Forelimb muscle (tissue), 1 donor: ENCODE results near the gene KAT5. TPM values are rescaled to one million over a fixed set of nuclear protein-coding genes. Genes with fewer than 3 reads are reported as not detected.
"Not testable (repeated sequence)": the region's sequence is repeated elsewhere in the genome, so short reads cannot be mapped to it uniquely, and the experiment has no call there.

ENCODE experiments used
- DNase-seq: peaks from one replicate; pipeline ENCODE4 v3.0.0-alpha.2; 2013; ENCODE audit warnings: low read depth
- polyA plus RNA-seq: library from polyadenylated mRNA; unstranded; fragments of 120-200 nt; gene quantifications from one replicate; pipeline ENCODE4 v1.2.1, GENCODE V29; 2013; ENCODE audit not compliant: insufficient read length

KAT5 gene
- 38.0 TPM for polyA plus RNA-seq

DNA sequence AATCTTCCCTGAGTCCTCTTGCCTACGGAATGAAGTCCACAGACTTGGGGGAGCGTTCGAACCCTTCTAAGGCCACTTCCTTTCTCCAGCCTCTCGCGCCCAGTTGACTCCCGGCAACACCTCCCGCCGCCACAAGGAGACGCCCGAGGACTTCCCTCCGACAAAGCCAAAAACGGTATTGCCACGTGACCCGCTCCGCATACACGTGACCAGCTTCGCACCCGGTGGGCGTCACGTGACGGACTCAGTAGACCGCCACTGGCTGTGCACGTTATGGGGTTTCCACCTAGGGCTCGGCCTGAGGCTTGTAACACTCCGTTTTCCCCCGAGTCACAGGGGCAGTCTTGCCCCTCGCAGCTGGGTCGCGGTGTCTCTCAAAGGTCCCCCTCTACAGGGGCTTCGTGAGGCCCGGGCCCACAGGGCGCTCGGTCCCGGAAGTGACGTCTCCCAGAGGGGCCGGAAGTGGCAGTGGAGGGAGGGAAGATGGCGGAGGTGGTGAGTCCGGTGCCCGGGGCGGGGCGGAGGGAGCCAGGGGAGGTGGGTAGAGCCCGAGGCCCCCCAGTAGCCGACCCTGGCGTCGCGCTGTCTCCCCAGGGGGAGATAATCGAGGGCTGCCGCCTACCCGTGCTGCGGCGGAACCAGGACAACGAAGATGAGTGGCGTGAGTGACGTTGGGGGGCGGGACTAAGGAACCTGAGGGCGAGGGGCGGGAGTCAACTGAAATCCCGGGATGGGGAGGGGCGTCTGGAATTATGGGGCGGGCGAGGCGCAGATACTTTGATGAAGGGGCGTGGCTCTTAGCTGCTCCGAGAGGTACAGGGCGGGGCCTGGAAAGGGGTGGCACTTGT is at the start of gene KAT5:
TSS of gene KAT5 (plus strand) at position 468 of the 848 bp plus-strand sequence. CDS start at position 484, 16 bp downstream.
- DNase-seq = peak; percentile 96

DNA sequence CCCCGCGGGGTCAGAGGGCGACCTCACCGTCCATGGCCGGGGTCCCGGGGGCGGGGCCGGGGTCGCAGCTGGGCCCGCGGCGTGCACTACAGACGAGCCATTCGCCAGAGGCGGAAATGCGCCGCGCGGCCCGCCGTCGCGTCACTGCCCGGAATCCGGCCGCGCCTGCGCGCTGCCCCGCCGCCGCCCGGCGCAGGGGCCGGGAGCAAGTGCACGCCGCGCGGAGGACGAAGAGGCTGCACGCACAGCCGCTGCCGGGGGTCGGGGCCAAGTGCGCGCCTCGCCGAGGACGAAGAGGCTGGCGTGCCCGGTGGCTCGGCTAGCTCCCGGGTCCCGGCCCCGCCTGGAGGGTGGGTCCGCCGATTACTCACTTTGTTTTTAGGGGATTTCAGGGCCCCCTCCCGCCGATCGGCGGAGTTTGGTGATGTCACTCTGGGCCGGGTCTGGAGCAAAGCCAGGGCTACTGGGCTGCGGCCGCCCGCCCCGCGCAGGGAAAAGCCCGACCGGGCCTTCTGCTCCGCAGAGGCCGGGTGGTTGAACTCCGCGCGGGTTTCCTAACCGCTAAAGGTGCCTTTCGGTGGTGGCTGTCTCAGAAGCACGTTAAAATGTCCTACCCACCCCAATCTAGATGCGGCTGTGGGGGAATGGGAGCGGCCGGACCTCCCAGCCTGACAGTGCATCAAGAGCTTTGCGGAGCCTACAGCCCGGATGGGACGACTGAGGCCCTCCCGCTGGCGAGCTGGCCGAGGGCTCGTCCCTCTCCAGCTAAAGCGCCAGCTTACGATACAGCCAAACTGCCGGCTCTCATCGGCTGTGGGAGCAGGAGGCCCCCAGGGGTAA is 49.0 kb upstream of the KAT5 start, which contains the start of gene RELA:
TSS of gene RELA (minus strand) at position 118 of the 840 bp plus-strand sequence. CDS start at position 34, 84 bp downstream.
- peak; percentile 84 for DNase-seq

DNA sequence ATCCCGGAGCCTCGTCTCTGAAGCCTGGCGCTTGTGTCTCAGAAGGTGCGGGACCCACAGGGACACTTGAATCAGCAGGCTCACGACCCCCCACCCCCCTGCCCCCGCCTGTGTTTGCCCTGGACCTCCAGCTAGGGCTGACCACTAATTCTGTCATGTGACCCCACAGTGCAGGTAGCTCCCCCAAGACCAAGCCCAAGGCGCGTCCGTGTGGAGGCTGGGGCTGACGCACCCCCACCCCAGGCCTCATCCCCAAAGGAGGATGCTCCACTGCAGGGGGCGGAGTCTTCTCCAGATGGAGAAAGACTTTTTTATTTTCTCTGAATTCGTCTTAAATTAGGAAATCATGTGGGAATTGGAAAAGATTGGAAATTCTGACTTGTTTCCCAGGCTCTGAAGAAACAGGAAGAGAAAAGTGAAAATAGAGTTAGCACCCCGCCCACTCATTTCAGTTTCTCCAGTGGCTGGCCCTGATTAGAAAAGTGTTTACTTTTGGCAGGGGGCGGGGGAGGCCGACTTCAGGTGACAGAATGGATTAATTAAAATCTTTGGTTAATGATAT is 48.3 kb upstream of the KAT5 start:
- peak; percentile 83 for DNase-seq

DNA sequence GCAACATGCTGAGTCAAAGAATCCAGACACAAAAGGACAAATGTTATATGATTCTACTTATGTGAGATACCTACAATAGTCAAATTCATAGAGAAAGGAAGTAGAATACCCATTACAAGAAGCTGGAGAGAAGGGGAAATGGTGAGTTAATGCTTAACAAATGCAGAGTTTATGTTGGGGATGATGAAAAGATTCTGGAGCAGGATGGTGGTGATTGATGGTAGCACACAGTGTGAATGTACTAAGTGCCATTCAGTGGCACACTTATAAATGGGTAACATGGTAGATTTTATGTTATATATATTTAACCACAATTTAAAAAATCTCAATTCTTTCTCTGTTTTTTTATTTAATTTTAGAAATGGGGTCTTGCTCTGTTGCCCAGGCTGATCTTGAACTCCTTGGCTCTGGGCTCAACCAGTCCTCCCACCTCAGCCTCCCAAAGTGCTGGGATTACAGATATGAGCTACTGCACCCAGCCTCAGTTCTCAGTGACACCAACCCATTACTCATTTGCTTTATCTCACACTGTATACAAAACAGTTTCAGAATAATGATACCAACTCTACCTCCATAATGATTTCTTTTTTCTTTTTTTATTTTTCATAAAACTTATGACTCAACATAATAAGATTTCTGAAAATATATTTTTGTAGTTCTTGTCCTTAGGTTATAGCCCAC is 39.7 kb upstream of the KAT5 start:
- DNase-seq = no peak

DNA sequence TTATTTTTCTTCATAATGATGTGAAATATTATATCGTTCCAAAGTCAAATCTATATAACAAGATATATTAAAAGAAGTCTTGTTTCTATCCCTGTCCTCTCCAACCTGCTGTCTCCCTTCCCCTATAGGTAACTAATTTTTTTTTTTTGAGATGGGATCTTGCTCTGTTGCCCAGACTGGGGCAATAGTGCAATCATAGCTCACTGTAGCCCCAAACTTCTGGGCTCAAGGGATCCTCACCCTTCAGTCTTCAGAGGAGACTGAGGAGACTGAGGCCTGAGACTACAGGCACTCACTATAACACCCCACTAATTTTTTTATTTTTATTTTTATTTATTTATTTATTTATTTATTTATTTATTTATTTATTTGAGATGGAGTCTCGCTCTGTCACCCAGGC is 39.1 kb upstream of the KAT5 start:
- DNase-seq = no peak

DNA sequence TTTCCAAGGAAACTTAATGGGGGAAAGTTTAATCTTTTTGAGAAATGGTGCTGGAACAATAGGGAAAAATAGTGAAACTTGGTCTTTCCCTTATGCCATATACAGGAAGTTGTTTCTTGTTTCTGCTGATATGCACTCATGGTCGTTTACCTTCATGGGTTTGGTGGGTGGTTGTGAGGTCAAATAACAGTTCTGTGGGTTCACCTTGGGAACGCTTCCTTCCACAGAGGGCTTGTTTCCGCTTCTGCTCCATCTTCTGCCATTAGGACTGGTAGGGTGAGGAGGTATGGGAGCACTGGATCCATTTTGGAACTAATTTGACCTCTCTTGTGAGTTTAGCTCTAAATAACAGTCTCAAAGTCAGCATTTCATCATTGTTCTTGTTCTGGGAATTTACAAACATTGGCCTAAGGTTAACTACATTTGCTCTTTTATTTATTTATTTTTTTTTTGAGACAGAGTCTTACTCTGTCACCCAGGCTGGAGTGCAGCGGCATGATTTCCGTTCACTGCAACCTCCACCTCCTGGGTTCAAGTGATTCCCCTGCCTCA is 31.8 kb upstream of the KAT5 start:
- no peak for DNase-seq

DNA sequence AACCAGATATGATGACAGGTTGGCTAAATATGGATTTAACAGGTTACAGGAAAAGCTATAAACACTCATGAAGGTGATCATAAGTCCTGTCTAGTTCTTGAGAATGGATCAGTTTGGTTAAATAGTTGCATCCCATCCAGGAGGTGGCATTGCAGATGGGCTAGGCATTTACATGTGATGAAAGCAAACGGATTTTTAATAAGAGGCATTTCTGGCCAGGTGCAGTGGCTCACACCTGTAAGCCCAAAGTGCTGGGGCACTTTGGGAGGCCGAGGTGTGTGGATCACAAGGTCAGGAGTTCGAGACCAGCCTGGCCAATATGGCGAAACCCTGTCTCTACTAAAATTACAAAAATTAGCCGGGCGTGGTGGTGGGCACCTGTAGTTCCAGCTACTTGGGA is 28.6 kb upstream of the KAT5 start:
- not testable (repeated sequence) for DNase-seq

DNA sequence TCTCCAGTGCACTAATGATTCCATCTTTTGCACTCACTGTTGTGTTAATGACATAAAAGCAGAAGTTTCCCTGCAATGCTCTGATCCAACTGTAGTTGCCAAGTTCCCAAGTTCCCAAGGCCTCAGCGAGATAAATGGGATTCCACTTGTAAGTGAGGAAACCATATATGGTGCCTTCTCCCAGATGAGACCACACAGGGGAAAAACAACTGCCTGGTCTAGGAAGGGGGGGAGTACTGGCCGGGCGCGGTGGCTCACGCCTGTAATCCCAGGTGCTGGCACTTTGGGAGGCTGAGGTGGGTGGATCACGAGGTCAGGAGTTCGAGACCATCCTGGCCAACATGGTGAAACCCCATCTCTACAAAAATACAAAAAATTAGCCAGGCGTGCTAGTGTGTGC is 26.1 kb upstream of the KAT5 start:
- no peak for DNase-seq

DNA sequence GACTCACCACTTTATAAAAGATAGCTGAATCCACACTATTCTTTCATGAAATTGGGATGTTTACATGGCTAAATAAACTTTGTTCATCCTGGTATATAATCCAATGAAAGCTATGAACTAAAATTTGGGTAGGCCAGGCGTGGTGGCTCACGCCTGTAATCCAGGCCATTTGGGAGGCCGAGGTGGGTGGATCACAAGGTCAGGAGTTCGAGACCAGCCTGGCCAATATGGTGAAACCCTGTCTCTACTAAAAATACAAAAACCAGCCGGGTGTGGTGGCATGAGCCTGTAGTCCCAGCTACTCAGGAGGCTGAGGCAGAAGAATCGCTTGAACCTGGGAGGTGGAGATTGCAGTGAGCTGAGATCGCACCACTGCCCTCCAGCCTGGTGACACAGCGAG is 20.2 kb upstream of the KAT5 start:
- DNase-seq = not testable (repeated sequence)

DNA sequence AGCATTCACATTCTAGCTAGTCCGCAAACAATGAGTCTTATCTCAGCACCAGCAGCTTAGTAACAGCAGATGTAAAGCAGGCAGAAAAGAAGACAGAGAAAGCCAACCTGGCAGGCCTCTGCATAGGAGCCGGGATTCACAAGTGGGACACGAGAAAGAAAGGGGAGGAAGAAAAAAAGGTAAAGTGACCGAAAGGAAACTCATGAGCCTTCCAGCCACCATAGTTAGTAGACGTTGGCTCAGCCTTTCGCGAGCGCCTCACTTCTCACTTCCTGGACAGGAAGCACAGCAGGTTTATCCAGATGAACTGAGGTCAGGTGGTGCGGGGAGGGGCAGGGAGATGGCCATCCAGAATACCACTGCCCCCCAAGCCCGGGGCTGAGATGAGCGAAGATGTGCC is 19.7 kb upstream of the KAT5 start:
- no peak for DNase-seq

DNA sequence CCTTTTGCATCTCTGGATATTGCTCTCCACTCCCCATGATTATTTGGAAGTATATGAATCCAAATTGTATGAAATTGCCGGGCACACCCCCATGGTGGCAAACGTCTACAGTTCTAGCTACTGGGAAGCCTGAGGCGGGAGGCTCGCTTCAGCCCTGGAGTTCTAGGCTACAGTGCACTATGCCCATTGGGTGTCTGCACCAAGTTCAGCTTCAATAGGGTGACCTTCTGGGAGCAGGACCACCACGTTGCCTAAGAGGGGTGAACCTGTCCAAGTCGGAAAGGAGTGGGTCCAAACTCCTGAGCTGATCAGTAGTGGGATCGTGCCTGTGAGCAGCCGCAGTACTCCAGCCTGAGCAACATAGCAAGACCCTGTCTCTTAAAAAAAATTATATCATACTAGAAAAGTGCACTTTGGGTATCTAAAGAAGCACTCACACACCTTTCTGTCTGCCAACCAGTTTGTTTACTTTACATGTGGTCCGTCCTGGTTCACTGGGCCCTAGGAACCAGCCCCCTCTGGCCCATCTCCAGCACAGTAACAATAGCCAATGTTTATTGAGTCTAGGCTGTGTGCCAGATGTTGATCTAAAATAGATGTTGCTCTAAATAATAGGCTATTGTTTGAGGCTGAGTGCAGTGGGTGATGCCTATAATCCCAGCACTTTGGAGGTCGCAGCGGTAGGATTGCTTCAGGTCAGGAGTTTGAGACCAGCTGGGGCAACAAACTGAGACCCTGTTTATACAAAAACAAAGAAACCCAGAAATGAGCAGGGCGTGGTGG is 16.4 kb upstream of the KAT5 start:
- DNase-seq = no peak

DNA sequence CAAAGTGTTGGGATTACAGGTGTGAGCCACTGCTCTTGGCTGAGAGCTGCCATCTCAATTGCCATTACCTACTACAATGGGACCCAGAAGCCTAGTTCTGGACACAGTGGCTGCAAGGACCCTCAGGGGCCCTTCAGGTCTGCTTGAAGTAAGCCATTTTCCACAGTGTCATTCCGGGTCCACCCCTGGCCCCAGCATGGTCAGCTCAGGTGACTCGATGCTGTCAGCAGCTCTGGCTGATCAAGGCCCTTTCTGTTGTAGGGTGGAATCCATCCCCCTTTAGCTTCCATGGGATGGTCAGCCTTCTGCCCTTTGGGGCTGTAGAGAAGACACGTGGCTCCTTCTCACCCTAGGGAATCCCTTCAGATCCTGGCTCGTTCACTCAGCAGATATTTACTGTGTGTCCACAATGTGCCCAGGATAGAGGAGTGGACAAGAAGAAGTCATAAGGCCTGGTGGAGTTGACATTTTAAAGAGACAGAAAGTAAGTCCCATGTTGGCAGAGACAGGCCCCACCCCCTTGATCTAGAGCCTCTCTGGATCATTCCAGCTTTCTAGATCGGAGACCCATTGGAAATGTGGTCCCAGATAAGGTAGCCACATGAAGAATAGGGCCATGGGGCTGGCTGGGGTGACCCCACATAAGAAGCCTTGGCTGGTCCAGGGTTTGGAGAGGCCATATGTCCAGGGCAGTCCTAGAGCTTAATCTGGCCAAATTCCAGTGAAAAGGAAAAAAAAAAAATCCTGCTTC is 15.1 kb upstream of the KAT5 start:
- no peak for DNase-seq

DNA sequence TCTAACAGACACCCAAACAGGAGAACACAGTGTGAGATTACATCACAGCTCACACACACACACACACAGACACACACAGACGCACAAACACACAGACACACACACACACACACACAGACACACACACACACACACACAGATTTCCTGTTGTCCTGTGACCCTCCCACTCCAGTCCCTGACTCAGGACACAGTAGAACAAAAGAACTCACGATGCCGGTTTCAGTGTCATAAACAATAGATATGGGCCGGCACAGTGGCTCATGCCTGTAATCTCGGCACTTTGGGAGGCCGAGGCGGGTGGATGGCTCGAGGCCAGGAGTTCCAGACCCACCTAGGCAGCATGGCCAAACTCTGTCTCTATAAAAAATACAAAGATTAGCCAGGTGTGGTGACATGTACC is 13.8 kb upstream of the KAT5 start:
- DNase-seq = no peak

DNA sequence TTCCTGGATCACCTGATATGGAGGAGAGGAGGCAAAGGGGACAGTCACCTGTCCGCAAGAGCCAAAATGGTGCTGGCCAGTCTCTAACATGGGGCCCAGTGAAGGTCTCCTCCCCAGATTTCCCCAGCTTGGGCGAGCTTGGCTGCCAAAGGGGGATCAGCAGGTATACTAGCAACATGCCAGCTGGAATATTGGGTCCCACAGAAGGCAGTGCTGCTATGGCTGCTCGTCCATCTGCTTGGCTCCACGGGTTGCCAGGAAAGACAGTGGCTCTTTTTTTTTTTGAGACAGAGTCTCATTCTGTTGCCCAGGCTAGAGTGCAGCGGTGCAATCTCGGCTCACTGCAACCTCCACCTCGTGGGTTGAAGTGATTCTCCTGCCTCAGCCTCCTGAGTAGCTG is 12.7 kb upstream of the KAT5 start:
- no peak for DNase-seq

DNA sequence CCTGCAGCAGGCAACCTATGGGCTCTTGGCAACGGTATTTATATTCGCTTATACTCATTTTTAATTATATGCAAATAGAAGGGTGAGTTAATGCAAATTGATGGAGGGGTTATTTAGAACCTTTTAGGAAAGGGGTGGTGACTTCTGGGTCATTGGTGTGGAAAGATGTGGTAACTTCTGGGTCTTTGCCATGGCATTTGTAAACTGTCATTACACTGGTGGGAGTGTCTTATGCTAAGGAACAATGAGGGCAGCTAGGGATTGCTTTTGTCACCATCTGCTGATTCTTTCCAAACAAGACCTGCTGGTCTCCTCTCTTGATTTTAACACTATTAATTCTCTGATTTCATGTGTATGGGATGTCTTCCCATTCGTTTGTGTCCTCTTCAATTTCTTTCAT is 11.7 kb upstream of the KAT5 start:
- DNase-seq = no peak

DNA sequence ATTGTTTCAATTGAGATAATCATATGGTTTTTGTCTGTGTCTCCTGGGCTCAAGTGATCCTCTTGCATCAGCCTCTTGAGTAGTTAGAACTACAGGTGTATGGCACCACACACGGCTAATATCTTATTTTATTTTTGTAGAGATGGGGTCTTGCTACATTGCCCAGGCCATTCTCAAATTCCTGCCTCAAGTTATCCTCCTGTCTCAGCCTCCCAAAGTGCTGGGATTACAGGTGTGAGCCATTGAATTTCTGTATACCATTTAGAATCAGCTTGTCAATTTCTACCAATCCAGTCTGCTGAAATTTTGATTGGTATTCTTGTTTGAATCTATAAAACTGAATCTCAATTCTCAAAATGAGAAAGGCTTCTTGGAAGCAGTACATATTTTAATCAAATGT is 10.4 kb upstream of the KAT5 start:
- DNase-seq = no peak

DNA sequence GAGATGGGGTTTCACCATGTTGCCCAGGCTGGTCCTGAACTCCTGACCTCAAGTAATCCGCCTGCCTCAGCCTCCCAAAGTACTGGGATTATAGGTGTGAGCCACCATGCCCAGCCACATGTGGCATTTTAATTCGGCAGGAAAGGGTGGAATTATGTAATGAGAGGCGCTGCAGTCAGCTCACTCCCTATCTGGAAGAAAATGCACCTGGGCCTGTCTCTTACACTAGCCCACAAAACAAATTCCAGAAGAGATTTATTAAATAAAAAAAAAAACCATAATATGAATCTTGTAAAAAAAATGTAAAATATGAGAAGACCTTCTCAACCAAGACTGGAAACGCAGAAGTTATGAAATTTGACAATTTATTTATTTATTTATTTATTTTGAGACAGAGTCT is 8.2 kb upstream of the KAT5 start:
- no peak for DNase-seq

DNA sequence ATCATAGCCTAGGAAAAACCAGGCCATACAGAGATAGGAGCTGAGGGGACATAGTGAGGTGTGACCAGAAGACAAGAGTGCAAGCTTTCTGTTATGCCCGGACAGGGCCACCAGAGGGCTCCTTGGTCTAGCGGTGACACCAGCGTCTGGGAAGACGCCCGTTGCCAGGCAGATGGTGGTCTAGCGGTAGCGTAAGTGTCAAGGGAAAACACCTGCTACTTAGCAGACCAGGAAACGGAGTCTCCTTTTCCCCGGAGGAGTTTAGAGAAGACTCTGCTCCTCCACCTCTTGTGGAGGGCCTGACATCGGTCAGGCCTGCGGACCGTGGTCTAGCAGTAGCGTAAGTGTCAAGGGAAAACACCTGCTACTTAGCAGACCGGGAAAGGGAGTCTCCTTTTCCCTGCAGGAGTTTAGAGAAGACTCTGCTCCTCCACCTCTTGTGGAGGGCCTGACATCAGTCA is 5.7 kb upstream of the KAT5 start:
- DNase-seq = peak; percentile 20

DNA sequence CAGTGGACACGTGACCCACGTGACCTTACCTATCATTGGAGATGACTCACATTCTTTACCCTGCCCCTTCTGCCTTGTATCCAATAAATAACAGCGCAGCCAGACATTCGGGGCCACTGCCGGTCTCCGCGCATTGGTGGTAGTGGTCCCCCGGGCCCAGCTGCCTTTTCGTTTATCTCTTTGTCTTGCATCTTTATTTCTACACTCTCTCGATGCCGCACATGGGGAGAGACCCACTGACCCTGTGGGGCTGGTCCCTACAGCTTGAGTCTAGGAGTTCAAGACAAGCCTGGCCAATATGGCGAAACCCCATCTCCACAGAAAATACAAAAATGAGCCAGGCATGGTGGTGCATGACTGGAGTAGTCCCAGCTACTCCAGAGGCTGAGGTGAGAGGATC is 5.0 kb upstream of the KAT5 start:
- DNase-seq = not testable (repeated sequence)

DNA sequence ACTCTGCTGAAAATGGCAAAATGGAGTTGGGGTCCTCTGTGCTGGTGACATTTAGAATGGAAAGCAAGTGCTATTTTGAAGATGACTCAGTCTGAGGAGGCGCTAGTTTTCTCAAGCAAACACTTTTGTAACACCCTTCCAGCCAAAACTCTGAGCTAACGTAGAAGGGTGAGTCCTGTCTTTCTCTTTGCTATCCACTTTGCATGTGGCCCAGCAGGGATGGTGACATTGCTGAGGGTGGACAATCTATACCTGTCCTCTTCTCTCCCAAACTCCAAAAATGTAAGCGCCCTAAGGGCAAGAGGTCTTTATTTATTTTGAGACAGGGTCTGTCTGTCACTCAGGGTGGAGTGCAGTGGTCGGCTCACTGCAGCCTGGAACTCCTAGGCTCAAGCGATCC is 3.6 kb upstream of the KAT5 start:
- DNase-seq = no peak
